Neuronal stem cell (in vitro differentiated cells): ENCODE results near the gene ITPRID2.

Experiments used
- DNase-seq: peaks from one replicate; pipeline ENCODE4 v3.0.0-alpha.2; 2013; ENCODE audit warnings: low spot score
- H2AFZ ChIP-seq: one replicate; pipeline ENCODE4 v1.6.1; 2013; ENCODE audit warnings: mild to moderate bottlenecking, low read length, inconsistent platforms
- H2AK5ac ChIP-seq: 2 replicates; pipeline ENCODE4 v1.6.1; 2013; ENCODE audit warnings: low read depth, mild to moderate bottlenecking, inconsistent platforms, low read length, moderate library complexity, mixed read lengths
- H2BK120ac ChIP-seq: 2 replicates; pipeline ENCODE4 v1.6.1; 2013; ENCODE audit warnings: low read depth, mild to moderate bottlenecking, inconsistent platforms, low read length, moderate library complexity, mixed read lengths
- H2BK12ac ChIP-seq: one replicate; pipeline ENCODE4 v1.6.1; 2013; ENCODE audit warnings: low read length, inconsistent platforms
- H2BK15ac ChIP-seq: 2 replicates; pipeline ENCODE4 v1.6.1; 2013; ENCODE audit warnings: mild to moderate bottlenecking, low read length, inconsistent platforms, mixed read lengths
- H2BK5ac ChIP-seq: one replicate; pipeline ENCODE4 v1.6.1; 2013; ENCODE audit warnings: inconsistent platforms, mild to moderate bottlenecking, low read length, moderate library complexity
- H3K14ac ChIP-seq: one replicate; pipeline ENCODE4 v1.6.1; 2013; ENCODE audit warnings: low read length, inconsistent platforms
- H3K18ac ChIP-seq: 2 replicates; pipeline ENCODE4 v1.6.1; 2013; ENCODE audit warnings: low read length, inconsistent platforms
- H3K23ac ChIP-seq: 2 replicates; pipeline ENCODE4 v1.6.1; 2013; ENCODE audit warnings: low read depth, mild to moderate bottlenecking, mixed read lengths, low read length, inconsistent platforms; ENCODE audit not compliant: poor library complexity
- H3K27ac ChIP-seq: replicated peaks from 3 replicates; pipeline ENCODE4 v1.5.1; 2013; ENCODE audit warnings: low read length, inconsistent platforms
- H3K27me3 ChIP-seq, 3 experiments: 2 replicates each; pipeline ENCODE4 v1.6.1; 2013; ENCODE audit warnings: low read length in 3 of 3, mild to moderate bottlenecking in 2 of 3, inconsistent platforms in 1 of 3, low read depth in 1 of 3, mixed read lengths in 1 of 3, moderate library complexity in 1 of 3; ENCODE audit not compliant: control insufficient read depth in 3 of 3, insufficient read depth in 3 of 3
- H3K36me3 ChIP-seq, 2 donors: replicated peaks in 1 of 2; 2 replicates each; pipeline ENCODE4 v1.6.1; 2013; ENCODE audit warnings: low read length in 2 of 2; ENCODE audit not compliant: control insufficient read depth in 2 of 2, insufficient read depth in 2 of 2
- H3K4ac ChIP-seq: 2 replicates; pipeline ENCODE4 v1.6.1; 2013; ENCODE audit warnings: inconsistent platforms, mild to moderate bottlenecking, low read length, moderate library complexity
- H3K4me1 ChIP-seq, 2 donors: 1 replicate in 1 of 2; 2 replicates in 1 of 2; pipeline ENCODE4 v1.6.1; 2013; ENCODE audit warnings: low read length in 2 of 2, low read depth in 1 of 2; ENCODE audit not compliant: control insufficient read depth in 2 of 2, insufficient read depth in 1 of 2
- H3K4me2 ChIP-seq: one replicate; pipeline ENCODE4 v1.6.1; 2013; ENCODE audit warnings: mild to moderate bottlenecking, low read length, inconsistent platforms; ENCODE audit not compliant: insufficient read depth, poor library complexity, severe bottlenecking
- H3K4me3 ChIP-seq, 2 donors: 2 replicates each; pipeline ENCODE4 v1.5.1; 2013; ENCODE audit warnings: low read length in 2 of 2, mild to moderate bottlenecking in 2 of 2, inconsistent platforms in 1 of 2, moderate library complexity in 1 of 2
- H3K79me1 ChIP-seq: one replicate; pipeline ENCODE4 v1.6.1; 2013; ENCODE audit warnings: low read depth, mild to moderate bottlenecking, inconsistent platforms, low read length, moderate library complexity
- H3K9ac ChIP-seq: one replicate; pipeline ENCODE4 v1.6.1; 2013; ENCODE audit warnings: mild to moderate bottlenecking, low read depth, low read length, inconsistent platforms; ENCODE audit not compliant: poor library complexity
- H3K9me3 ChIP-seq, 2 donors: replicated peaks in 1 of 2; 2 replicates each; pipeline versions ENCODE3 to v1.6.1; 2013; ENCODE audit warnings: low read length in 2 of 2, mild to moderate bottlenecking in 2 of 2, inconsistent platforms in 1 of 2, low read depth in 1 of 2, mixed read lengths in 1 of 2, moderate library complexity in 1 of 2; ENCODE audit not compliant: control insufficient read depth in 2 of 2, insufficient read depth in 1 of 2
- H4K8ac ChIP-seq: one replicate; pipeline ENCODE4 v1.6.1; 2013; ENCODE audit warnings: low read depth, mild to moderate bottlenecking, inconsistent platforms, low read length, moderate library complexity
- H4K91ac ChIP-seq: one replicate; pipeline ENCODE4 v1.6.1; 2013; ENCODE audit warnings: low read length, low read depth, mild to moderate bottlenecking, inconsistent platforms; ENCODE audit not compliant: poor library complexity
- WGBS, 2 donors: extraction: QIAGEN DNeasy Blood & Tissue Kit; methylation state at CpG; one replicate each; pipeline ENCODE4 v1.1.7; 2013; ENCODE audit warnings: missing lambda C conversion rate in 2 of 2, mixed read lengths in 1 of 2; ENCODE audit not compliant: insufficient read length in 2 of 2, insufficient replicate concordance in 1 of 2; ENCODE audit errors: extremely low coverage in 2 of 2; 5-methylcytosine and 5-hydroxymethylcytosine counted together

The ITPRID2 gene

DNA sequence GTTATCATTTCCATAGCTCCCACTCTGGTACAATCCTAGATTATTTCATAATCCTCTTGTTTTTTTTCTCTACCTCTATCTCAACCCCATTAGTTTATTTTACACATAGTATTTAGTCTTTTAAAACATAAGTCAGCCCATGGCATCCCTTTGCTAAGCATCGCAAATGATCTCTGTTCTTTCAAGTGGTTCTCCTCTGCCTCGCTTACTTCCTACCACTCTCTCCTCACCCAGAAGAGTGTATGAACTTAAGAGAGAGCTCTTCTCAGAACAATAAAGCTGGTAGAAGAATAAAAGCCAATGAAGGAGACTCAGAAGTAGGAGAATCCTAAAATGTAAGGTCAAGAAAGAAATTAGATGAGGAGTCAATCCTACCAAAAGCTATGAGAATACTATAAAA lies 12.2 kb upstream of the ITPRID2 start:
- H3K9ac ChIP-seq = no peak overlapping the region
- H3K4ac ChIP-seq = no peak overlapping the region
- no peak overlapping the region for H2AFZ ChIP-seq
- H2BK12ac ChIP-seq = no peak overlapping the region
- H2BK15ac ChIP-seq = no peak overlapping the region
- H3K14ac ChIP-seq = no peak overlapping the region
- no peak overlapping the region for H3K4me3 ChIP-seq
- no peak overlapping the region for H4K91ac ChIP-seq
- no peak overlapping the region for H2AK5ac ChIP-seq
- H3K27me3 ChIP-seq = no peaks in the 10 kb centered on the region
- WGBS, 2 donors = no CpG with 5 or more reads among the region's 2 CpGs
- no peak overlapping the region for H3K4me2 ChIP-seq
- DNase-seq = no peak
- H3K9me3 ChIP-seq = no peaks in the 10 kb centered on the region
- no peak overlapping the region for H2BK120ac ChIP-seq
- no peak overlapping the region for H3K23ac ChIP-seq
- H2BK5ac ChIP-seq = no peak overlapping the region
- no peaks in the 10 kb centered on the region for H3K4me1 ChIP-seq
- H4K8ac ChIP-seq = no peak overlapping the region
- H3K79me1 ChIP-seq = no peaks in the 10 kb centered on the region
- no peaks in the 10 kb centered on the region for H3K36me3 ChIP-seq
- no peak overlapping the region for H3K27ac ChIP-seq
- H3K18ac ChIP-seq = no peak overlapping the region

DNA sequence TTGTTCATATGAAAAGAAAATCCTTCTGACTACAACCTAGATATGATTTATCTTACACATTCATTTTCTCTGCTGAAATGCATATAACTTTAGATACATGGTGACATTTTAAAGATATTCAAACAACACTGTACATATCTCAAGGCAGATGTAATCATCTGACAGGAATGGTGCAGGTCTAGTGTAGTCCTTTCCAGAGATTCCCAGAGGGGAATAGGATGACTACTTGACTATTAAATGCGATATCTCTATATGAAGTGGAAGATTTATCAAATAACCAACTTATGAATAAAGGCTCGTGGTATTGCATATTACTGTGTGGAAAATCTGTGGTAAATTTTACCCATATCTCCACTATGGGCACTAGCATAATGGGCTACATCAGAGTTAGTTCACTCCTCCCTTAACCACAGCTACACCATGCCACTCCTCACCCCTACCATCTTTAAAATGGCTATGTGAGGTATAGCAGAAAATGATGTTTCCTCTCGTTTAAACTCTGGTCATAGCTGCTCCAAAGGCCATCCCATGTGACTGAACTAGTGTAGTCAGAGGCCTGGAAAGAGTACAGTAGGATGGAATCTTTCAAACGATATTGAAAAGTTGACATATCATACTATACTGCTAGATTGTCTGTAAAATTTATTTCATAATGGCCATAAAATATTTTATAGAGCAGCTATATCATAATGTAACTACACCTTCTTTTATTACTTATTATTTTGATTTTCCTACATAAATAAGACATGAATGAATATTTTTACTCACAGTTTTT lies 9.1 kb upstream of the ITPRID2 start:
- Histone ChIP-seq H3K27ac (no peak overlapping the region), H3K4ac (no peak overlapping the region), H3K18ac (no peak overlapping the region), H3K4me3 (no peak overlapping the region), H3K9ac (no peak overlapping the region), H2BK15ac (no peak overlapping the region), H2BK120ac (no peak overlapping the region), H2AFZ (no peak overlapping the region), H3K23ac (no peak overlapping the region), H2AK5ac (no peak overlapping the region), H3K14ac (no peak overlapping the region), H2BK5ac (no peak overlapping the region), H2BK12ac (no peak overlapping the region), H4K91ac (no peak overlapping the region), H4K8ac (no peak overlapping the region), H3K4me2 (no peak overlapping the region), H3K27me3 (no peaks in the 10 kb centered on the region), H3K79me1 (no peaks in the 10 kb centered on the region), H3K9me3 (no peaks in the 10 kb centered on the region), H3K36me3 (no peaks in the 10 kb centered on the region), H3K4me1 (peaks cover 2 to 14% of the 10 kb centered on the region in 2 donors)
- DNase-seq = no peak
- no CpG with 5 or more reads among the region's 4 CpGs for WGBS, 2 donors

DNA sequence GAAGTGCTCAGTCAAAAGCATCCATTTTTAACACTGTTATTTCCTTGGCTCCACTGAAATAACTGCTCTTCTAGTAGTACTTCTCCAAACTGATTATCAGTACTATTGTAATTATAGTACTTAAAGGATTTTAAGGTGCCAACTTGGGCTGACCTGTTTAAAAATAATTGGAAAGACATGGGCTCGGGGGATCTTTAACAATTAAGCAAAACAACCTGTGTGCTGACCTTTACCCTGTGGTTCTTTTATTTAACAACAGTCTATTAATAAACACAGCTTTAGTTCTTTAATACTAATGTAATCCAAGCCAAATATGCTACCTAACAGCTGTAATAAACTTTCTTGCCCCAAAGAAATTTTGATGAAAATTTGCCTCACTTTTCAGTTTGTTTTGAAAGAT lies 6.9 kb upstream of the ITPRID2 start:
- DNase-seq = no peak
- H3K18ac ChIP-seq = no peak overlapping the region
- H3K14ac ChIP-seq = no peak overlapping the region
- H2BK12ac ChIP-seq = no peak overlapping the region
- no peak overlapping the region for H4K8ac ChIP-seq
- H2BK15ac ChIP-seq = no peak overlapping the region
- no peak overlapping the region for H3K4me3 ChIP-seq
- H3K23ac ChIP-seq = no peak overlapping the region
- no peaks in the 10 kb centered on the region for H3K79me1 ChIP-seq
- no peak overlapping the region for H4K91ac ChIP-seq
- no peak overlapping the region for H3K9ac ChIP-seq
- H3K4me1 ChIP-seq = peaks cover 2 to 14% of the 10 kb centered on the region in 2 donors
- H2BK5ac ChIP-seq = no peak overlapping the region
- H3K4me2 ChIP-seq = no peak overlapping the region
- no peak overlapping the region for H2AFZ ChIP-seq
- H2AK5ac ChIP-seq = no peak overlapping the region
- H3K9me3 ChIP-seq = no peaks in the 10 kb centered on the region
- H2BK120ac ChIP-seq = no peak overlapping the region
- no peaks in the 10 kb centered on the region for H3K27me3 ChIP-seq
- H3K4ac ChIP-seq = no peak overlapping the region
- no peaks in the 10 kb centered on the region for H3K36me3 ChIP-seq
- no CpG with 5 or more reads among the region's 1 CpG for WGBS, 2 donors
- H3K27ac ChIP-seq = no peak overlapping the region

DNA sequence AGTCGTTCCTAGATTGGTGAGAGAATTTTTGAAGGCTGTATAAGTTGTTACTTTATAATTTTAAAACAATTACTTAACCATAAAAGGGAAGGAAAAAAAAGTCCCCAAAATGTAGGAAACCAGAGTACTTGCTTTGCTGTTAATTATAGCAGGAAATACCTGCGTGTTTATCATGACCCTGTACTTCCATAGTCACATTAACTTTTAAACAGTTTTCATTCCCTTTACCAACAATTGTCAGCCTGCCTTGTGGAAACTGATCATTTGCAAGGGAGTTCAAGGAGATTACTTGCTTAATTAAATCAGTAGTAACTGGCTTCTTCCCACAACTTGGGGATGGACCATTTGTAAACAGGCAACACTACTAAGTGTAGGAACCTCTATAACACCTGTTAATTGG lies 6.4 kb upstream of the ITPRID2 start:
- no peak overlapping the region for H2AK5ac ChIP-seq
- H3K4ac ChIP-seq = no peak overlapping the region
- no peak overlapping the region for H3K14ac ChIP-seq
- H3K79me1 ChIP-seq = no peaks in the 10 kb centered on the region
- no peak overlapping the region for H3K27ac ChIP-seq
- H4K8ac ChIP-seq = no peak overlapping the region
- no peak overlapping the region for H2BK5ac ChIP-seq
- no peak overlapping the region for H3K4me3 ChIP-seq
- H3K36me3 ChIP-seq = no peaks in the 10 kb centered on the region
- peaks cover 2 to 14% of the 10 kb centered on the region in 2 donors for H3K4me1 ChIP-seq
- no peaks in the 10 kb centered on the region for H3K27me3 ChIP-seq
- no peaks in the 10 kb centered on the region for H3K9me3 ChIP-seq
- WGBS, 2 donors = no CpG with 5 or more reads among the region's 2 CpGs
- no peak overlapping the region for H2BK12ac ChIP-seq
- H2BK15ac ChIP-seq = no peak overlapping the region
- no peak overlapping the region for H3K18ac ChIP-seq
- DNase-seq = no peak
- no peak overlapping the region for H2AFZ ChIP-seq
- H4K91ac ChIP-seq = no peak overlapping the region
- no peak overlapping the region for H3K4me2 ChIP-seq
- no peak overlapping the region for H3K23ac ChIP-seq
- H3K9ac ChIP-seq = no peak overlapping the region
- H2BK120ac ChIP-seq = no peak overlapping the region
